Putamen (tissue), 1 donor: ENCODE results near the gene PSTPIP2.
"Not testable (repeated sequence)": the region's sequence is repeated elsewhere in the genome, so short reads cannot be mapped to it uniquely, and the experiment has no call there.

ENCODE experiments used
- DNase-seq: peaks from one replicate; pipeline ENCODE4 v3.0.0-alpha.2; 2016; ENCODE audit warnings: low spot score

PSTPIP2 gene, protein sequence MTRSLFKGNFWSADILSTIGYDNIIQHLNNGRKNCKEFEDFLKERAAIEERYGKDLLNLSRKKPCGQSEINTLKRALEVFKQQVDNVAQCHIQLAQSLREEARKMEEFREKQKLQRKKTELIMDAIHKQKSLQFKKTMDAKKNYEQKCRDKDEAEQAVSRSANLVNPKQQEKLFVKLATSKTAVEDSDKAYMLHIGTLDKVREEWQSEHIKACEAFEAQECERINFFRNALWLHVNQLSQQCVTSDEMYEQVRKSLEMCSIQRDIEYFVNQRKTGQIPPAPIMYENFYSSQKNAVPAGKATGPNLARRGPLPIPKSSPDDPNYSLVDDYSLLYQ

DNA sequence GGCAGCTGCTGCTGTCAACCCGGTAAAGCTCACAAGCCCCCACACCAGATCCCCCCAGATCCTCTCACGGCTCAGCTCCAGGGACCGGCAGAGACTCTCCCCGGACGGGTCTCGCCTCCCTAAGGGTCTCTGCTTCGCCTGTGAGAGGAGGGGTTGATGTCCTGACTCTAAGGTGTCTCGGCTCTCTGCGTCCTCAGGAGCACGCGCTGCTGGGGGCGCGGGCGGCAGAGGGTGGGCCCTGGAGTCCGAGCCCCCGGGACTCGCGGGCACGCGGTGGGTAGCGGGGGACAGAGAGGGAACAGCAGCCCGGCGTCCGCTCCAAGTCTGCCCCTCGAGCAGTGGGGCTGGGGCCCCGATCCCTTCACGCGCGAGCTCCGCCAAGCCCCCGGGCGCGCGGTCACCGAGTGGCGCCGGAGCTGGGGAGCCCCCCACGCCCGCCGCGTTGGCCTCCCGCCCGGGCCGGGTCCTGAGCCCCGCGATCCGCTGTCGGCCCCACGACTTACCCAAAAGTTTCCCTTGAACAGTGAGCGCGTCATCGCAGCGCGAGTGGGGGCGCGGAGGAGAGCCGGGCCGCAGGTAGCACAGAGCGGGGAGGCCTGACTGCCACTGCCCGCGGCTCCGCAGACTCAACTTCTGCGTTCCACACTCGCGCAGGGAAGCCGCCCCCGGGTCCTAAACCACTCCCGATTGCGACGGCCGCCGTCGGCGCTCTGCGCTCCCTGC lies at the start of gene PSTPIP2:
Gene PSTPIP2 (minus strand): TSS at position 608 of the 723 bp plus-strand sequence. CDS start 72 bp downstream, at position 536.
- DNase-seq: peak; percentile 9

DNA sequence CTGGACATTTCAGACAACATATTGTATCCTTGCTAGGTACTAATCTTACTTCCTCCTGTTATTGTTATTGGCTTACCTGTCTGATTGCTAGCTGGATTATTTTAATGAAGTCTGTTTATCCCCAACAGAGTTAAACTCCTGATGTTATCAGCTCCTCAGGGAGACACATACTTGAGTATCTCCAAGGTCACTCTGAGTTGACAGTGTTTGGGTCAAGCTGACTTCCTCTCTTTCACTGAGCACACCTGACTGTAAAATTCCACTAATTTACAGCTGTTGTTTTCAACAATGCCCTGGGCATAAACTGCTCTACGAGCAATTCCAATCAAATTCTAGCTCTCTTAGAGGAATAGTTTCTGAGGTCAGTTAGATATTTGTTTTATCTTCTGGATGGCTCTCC lies 41.7 kb upstream of the PSTPIP2 start:
- no peak for DNase-seq

DNA sequence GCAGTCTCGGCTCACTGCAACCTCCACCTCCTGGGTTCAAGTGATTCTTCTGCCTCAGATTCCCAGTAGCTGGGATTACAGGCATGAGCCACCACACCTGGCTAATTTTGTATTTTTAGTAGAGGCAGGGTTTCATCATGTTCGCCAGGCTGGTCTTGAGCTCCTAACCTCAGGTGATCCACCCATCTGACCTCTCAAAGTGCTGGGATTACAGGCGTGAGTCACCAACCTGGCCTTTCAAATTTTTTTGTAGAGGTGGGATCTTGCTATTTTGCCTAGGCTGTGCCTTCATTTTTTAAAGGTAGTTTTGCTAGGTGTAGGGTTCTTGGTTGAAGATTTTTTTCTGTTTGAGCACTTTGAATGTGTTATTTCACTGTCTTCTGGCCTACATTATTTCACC lies 38.3 kb upstream of the PSTPIP2 start:
- DNase-seq: no peak

DNA sequence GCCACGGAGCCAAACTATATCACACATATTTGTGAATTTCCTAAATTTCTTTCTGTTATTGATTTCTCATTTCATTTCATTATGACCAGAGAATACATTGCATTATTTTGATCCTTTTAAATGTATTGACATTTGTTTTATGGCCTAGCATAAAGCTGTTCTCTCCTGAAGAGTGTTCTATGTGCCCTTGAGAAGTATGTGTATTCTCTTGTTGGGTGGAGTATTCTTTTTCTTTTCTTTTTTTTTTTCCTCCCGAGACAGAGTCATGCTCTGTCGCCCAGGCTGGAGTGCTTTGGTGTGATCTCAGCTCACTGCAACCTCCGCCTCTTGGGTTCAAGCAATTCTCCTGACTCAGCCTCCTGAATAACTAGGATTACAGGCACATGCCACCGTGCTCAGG lies 37.3 kb upstream of the PSTPIP2 start:
- no peak for DNase-seq

DNA sequence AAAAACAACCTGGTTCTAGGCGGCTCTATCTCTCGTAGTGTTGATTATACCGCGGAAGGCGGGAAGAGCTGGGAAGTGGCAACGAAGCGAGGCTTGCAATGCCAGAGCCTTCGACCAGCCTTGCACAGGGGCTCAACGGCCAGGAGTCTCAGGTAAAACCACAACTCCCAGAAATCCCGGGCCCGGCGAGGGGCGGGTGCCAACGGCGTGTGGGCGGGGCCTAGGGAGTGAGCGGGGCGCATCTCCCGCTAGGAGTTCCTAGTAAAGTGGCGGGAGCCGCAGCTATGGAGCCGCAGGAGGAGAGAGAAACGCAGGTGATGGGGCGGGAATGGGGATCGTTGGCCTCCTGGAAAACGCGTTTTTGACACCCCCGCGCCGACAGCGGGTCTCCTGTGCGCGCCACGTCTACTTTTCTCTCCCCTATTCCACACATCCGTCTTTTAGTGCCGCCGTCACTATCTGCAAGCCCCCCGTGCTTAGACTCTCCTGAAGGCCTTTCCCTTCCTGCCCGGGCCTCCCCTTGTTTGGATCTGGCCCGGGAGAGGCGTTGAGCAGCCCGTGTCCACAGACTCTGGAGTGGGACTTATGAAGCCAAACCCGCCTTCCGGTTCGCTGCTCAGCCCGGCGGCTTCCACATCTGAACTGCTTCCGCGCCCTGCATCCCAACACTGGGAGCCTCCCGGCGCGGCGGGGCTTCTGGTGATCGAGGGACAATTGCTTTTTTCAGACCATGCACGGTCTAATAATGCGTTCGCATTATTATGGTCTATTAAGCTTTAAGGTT lies 32.3 kb upstream of the PSTPIP2 start, which contains the start of gene HAUS1:
Gene HAUS1 (plus strand): TSS at position 258 of the 784 bp plus-strand sequence. CDS start 27 bp downstream, at position 285.
- peak; percentile 92 for DNase-seq

DNA sequence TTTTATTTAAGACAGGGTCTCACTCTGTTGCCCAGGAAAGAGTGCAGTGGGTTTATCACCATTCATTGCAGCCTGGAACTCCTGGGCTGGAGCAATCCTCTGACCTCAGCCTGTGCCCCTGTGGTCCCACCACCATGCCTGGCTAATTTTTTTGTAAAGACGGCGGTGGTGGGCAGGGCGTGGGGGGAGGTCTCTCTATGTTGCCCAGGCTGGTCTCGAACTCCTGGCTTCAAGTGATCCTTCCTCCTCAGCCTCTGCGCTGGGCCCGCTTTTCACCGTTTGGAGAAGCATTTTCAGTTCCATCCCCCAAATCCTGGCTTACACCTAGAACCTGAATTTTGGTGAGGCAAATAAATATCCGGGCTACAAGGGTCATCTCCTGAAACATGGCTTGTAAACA lies 27.4 kb upstream of the PSTPIP2 start:
- DNase-seq: no peak

DNA sequence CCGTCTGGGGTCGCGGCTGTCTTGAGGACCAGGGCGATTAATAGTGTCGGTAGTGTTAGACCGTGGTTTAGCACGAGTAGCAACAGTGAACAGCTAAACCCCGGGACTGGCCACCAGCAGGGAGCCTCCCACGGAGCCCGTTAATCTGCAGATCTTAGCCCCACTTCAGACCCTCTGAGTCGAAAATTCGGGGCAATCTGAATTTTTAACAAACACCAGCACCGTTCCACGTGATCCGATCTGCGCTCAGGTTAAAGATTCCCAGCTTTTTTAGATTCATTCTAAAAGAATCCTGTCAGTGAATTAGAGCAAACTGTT lies 26.5 kb upstream of the PSTPIP2 start:
- no peak for DNase-seq

DNA sequence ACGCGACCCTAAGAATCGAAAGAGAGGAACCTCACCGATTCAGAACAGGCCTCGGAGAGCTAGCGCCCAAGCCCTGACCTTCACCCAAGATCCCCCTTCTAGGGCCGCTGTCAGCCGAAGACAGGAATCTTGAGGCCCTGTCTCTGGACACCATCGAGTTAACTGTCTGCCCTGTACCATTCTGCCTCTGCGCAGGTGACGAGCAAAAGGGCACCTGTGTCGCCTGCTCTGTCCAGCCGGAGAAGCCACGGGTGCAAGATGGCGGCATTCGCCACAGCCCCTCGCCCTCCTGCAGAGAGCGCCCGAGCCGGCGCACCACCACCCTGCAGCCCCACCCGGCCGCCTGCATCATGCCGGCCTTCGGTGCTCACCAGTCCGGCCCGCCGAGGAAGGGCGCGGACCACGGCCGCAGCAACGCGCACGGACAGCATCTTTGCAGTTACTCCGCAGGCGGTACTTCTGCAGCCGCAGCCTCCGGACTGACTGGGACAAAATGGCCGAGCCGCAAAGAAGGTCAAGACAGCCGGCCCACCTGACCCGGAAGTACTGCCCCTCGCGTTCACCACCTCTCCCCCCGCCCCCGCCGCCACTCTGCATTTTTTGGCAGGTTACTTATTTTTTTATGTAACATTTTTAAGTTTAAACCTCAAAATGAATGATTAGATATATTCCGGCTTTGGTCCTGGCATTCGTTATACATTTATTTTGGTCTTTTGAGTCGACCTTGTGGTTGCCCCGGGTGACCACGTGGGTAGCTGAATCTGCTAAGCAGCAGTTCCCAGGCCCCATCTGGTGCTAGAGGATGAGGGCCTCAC lies 25.9 kb upstream of the PSTPIP2 start, which contains the start of gene ATP5F1A:
Gene ATP5F1A (minus strand): TSS at position 496 of the 815 bp plus-strand sequence. CDS start 65 bp downstream, at position 431.
- DNase-seq: peak; percentile 87

DNA sequence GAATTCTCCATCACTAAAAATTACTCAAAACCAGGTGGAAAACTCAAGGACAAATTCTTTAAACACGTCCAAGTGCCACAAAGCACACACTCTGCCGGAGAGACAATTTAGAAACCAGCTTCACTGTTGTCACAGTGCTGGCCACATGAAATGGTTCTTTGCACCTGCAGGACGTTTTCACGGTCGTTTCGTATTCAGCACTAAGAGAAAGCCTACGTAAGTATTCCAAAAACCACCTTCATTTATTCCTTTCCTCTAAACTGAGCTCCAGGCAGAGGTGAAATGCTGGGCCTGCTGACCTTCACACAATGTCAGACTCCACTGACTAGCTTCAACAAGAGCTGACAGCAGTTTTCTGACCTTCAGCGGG lies 25.4 kb upstream of the PSTPIP2 start:
- no peak for DNase-seq

DNA sequence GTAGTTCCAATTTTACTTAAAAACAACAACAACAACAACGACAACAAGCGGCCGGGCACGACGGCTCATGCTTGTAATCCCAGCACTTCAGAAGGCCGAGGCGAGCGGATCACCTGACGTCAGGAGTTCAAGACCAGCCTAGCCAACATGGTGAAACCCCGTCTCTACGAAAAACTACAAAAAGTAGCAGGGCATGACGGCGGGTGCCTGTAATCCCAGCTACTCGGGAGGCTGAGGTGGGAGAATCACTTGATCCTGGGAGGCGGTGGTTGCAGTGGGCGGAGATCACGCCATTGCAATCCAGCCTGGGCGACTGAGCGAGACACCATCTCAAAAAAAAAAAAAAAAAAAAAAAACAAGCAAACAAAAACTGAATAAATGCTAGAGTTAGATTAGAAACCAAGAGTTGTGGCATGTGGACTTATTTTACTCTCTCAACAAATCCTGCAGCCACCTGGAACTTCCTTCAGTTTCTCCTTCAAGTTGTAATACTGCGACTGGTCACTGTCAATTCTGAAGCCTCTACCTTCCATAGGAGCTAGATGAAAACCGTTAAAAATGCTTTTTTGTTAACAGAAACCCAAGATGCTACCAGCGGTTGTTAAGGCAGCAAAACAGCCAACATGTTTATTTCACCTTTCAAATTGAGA lies 24.7 kb upstream of the PSTPIP2 start:
- no peak for DNase-seq

DNA sequence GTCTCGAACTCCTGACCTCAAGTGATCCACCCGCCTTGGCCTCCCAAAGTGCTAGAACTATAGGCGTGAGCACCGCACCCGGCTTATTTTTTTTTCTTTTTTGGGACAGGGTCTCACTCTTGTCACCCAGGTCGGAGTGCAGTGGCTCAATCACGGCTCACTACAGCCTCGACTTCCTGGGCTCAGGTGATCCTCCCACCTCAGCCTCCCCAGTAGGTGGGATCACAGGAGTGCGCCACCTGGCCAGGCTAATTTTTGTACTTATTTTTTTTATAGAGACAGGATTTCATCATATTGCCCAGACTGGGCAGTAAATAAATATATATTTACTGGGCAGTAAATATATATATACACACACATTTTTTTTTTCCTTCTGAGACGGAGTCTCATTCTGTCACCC lies 23.5 kb upstream of the PSTPIP2 start:
- DNase-seq: no peak

DNA sequence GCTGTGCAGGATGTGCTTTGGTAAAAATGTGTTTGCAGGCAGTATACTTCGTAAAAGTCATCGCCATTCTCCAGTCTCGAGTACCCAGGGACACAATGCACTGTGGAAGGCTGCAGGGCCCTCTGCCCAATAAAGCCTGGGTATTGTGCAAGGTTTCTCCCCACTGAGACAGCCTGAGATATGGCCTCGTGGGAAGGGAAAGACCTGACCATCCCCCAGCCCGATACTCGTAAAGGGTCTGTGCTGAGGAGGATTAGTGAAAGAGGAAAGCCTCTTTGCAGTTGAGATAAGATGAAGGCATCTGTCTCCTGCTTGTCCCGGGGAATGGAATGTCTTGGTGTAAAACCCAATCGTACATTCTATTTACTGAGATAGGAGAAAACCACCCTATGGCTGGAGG lies 16.4 kb upstream of the PSTPIP2 start:
- DNase-seq: not testable (repeated sequence)

DNA sequence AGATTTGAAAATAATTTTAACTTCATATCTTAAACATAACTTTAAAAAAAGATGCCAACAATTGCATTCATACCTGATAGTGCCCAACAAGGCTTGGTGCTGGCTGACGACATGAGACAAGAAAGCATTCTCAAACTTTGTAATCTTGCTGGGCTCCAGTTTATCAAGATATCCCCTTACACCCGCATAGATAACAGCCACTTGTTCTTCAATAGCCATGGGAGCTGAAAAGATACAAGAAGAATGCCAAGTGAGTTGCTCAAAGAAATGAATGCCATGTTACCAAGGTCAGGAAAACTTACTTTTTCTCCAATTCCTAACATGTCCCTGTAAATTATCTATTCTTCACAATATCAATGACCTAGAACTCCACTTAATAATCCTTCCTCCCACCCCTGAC lies 12.4 kb upstream of the PSTPIP2 start:
- no peak for DNase-seq

DNA sequence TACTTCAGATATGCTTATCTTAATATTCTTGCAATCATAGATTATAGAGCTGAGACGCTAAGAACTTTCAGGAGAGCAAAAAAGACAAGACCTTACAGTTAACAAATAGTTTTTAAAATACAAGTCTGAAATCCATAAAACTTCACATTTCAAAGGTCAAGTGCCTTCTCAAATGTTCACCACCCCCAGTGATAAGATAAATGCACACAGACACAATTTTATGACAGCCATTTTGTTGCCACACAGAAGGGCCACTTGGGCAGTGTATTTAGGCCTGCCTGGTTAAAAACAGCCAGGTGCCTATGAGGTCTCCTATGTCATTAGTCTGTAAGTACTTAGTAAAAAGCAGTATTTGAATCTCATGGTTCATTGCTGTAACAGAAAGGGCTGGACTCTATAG lies 8.1 kb upstream of the PSTPIP2 start:
- DNase-seq: no peak

DNA sequence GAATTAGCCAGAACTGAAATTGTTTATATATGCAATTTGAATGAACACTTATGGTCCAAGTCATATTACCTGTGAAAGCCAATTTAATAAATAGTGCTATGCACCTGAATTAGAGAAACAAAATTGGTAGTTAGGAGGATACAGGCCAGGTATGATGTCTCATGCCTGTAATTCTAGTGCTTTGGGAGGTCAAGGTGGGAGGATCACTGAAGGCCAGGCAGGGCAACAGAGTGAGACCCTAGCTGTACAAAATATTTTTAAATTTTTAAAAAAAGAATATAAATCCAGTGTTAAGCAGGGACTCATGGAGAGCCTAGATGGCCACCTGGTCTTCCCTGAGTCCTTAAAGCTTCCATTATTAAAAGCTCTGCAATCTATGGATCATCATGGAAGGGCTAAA lies 7.3 kb upstream of the PSTPIP2 start:
- no peak for DNase-seq

DNA sequence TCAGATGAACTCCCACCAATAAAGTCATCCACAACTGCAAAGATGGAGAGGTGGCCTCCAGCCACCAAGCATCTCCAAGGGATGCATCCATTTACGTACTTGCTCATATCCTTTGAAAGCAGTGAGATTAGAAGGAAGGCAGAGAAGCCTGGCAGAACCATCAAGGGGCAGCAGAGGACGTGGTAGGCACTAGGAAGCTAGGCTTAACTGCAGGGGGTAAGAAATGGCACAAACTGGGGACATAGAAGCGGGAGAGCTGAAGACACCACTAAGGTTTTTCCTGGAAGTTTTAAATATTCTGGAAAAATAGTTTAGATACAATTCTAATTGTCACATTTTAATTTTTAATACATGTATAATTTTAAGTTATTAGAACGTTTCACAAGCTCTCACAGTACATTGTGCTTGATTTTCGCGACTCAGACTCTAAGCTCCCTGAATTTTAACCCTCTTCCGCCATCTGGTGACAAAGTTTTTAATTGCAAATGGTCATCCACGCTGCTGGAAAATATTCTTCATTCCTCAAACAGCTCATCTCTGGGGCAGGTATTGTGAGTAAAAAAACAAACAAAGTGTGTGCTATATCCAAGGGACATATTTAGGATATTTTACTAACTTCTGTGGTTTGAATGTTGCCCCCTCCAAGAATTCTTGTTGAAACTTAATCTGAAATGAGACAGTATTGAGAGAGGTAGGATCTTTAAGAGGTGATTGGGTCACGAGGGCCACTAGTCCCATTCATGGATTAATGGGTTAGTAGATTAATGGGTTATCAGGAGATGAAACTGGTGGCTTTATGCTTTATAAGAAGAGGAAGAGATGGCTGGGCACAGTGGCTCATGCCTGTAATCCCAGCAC lies 1.6 kb upstream of the PSTPIP2 start:
- DNase-seq: peak; percentile 47

DNA sequence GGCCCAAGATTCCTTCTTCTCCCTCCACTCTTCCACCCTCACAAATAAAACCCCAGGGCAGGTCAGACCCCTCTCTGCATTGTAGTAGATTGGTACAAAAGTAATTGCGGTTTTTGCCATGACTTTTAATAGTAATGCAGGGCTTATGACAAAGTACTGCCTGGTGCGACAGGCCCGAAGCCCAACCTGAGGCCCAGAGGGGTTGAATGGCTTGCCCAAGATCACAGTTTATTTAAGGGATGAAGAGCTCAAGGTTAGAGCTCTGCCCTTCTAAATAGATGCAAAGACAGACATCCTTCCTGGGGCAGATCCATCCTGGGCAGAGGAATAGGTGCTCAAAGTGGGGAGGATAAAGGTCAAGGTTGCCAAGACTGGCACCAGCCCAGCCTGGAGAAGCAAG lies 899 bp upstream of the PSTPIP2 start:
- no peak for DNase-seq

DNA sequence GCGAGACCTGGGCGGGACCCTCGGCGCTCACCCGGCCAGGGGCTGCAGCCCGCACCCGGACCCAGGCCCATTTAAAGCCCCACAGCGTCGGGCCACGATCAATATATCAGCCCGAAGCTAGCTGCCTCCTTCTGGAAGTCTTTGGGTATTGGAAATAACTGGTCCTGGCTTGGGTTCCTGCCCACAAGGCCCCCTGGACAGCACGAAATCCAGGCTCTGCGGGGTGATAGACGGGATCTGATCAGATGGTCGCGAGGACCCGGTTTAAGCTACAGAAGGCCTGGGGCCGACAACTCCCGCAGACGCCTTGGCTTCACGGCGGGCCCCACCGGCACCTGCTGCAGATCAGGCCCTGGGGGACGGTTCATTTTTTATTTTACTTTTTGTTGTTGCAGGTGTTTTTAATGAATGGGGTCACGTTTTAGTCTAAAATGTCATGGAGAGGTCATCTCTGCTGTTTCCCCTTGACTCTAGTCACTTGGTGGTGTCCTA lies 362 bp upstream of the PSTPIP2 start:
- DNase-seq: no peak

DNA sequence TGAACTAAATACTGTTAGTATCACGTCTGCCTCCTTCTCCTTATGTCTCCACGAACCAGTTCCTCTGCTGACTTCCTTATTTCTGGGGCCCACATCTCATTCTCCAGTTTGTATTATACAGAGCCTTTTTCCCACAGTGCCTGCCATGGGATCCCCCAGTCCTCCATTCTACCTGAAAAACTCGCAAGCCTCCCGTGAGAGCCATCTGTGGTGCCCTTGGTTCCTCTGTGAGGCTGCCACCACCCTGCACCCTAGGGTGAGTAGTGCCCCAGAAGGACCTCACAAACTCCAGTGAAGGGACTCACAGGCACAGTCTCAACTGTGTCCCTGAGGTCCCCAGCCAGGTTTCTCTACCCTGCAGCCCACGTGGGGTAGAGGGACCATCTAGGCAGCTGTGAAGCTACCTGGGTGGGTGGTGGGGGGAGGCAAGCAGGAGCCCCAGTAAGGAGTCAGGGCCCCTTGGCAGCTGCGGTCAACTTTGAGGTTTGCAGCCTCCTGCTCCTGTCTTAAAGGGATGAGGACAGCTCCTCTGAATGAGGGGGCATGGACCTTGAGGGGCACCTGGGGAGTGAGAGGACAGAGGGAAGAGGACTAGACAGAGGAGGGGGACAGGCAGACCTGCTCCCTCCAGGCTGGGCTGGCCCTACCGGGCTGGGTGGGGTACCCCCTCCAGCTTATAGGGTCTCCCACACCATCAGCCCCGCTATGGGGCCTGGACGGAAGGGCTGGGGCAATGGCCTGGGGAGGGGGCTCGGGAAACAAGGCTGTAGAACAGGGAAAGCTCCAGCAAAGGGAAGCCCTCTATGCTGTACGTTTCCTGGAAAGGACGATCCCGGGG lies 1.0 kb downstream of the PSTPIP2 start:
- DNase-seq: no peak
